IMR-90 (cell line): ENCODE data around the gene DDX59. TPM values are rescaled to one million over a fixed set of nuclear protein-coding genes. Genes with fewer than 3 reads are reported as not detected.

Experiments used
- ATAC-seq: fragments of 200-7000 bp; cut with Tn5 transposase; 2 replicates; pipeline ENCODE4 v1.9.1; 2020; ENCODE audit warnings: low read depth, mild to moderate bottlenecking, moderate library complexity
- BruUV-seq: library from RNA; stranded (reverse); fragments of 400-500 nt; replicated peaks from 2 replicates; lab custom pipeline; 2021; lab: Mats Ljungman, UMichigan
- CTCF ChIA-PET: fragments of 300-600 bp; formaldehyde crosslinking; extraction: SDS; loops from one replicate; lab custom pipeline; 2021; ENCODE audit warnings: antibody characterized with exemption; lab: Yijun Ruan, JAX
- POLR2A ChIA-PET: fragments of 300-600 bp; sonication (Branson Sonifier 250); formaldehyde crosslinking; loops from one replicate; lab custom pipeline; 2022; ENCODE audit warnings: antibody characterized with exemption; ENCODE audit not compliant: unreplicated experiment; lab: Charles Lee
- DNase-seq: peaks from one replicate; pipeline ENCODE4 v3.0.0; 2013
- H2AFZ ChIP-seq: replicated peaks from 2 replicates; pipeline ENCODE3; 2013; ENCODE audit warnings: low read length, mild to moderate bottlenecking; ENCODE audit not compliant: poor library complexity
- H2AK5ac ChIP-seq: 2 replicates; pipeline ENCODE4 v1.6.1; 2013; ENCODE audit warnings: low read depth, low read length, inconsistent platforms
- H2AK9ac ChIP-seq: replicated peaks from 2 replicates; pipeline ENCODE3; 2013; ENCODE audit warnings: mild to moderate bottlenecking, low read depth, low read length, moderate library complexity; ENCODE audit not compliant: poor library complexity
- H2BK120ac ChIP-seq: 2 replicates; pipeline ENCODE4 v1.6.1; 2013; ENCODE audit warnings: low read depth, low read length, inconsistent platforms
- H2BK15ac ChIP-seq: 3 replicates; pipeline ENCODE4 v1.6.1; 2013; ENCODE audit warnings: low read depth, low read length, inconsistent platforms
- H2BK20ac ChIP-seq: 2 replicates; pipeline ENCODE4 v1.6.1; 2013; ENCODE audit warnings: low read depth, mild to moderate bottlenecking, inconsistent platforms, low read length, moderate library complexity
- H2BK5ac ChIP-seq: 2 replicates; pipeline ENCODE4 v1.6.1; 2013; ENCODE audit warnings: mild to moderate bottlenecking, low read depth, low read length, inconsistent platforms; ENCODE audit not compliant: poor library complexity, severe bottlenecking
- H3K14ac ChIP-seq: replicated peaks from 2 replicates; pipeline ENCODE4 v1.6.1; 2013; ENCODE audit warnings: low read depth, low read length, inconsistent platforms
- H3K18ac ChIP-seq: 2 replicates; pipeline ENCODE4 v1.6.1; 2013; ENCODE audit warnings: low read depth, low read length, control low read depth
- H3K23ac ChIP-seq: 2 replicates; pipeline ENCODE4 v1.6.1; 2013; ENCODE audit warnings: low read depth, low read length, inconsistent platforms
- H3K27ac ChIP-seq: 2 replicates; pipeline ENCODE4 v1.5.1; 2013; ENCODE audit warnings: mild to moderate bottlenecking, control low read depth, low read length; ENCODE audit not compliant: insufficient read depth
- H3K27me3 ChIP-seq: 2 replicates; pipeline ENCODE4 v1.6.1; 2013; ENCODE audit warnings: low read length; ENCODE audit not compliant: control insufficient read depth, insufficient read depth
- H3K36me3 ChIP-seq: 2 replicates; pipeline ENCODE4 v1.6.1; 2013; ENCODE audit warnings: low read length, mixed read lengths; ENCODE audit not compliant: control insufficient read depth, insufficient read depth
- H3K4ac ChIP-seq: 2 replicates; pipeline ENCODE4 v1.6.1; 2013; ENCODE audit warnings: low read depth, low read length, inconsistent platforms
- H3K4me1 ChIP-seq: 2 replicates; pipeline ENCODE4 v1.6.1; 2013; ENCODE audit warnings: low read length, mixed read lengths; ENCODE audit not compliant: control insufficient read depth, insufficient read depth
- H3K4me2 ChIP-seq: 2 replicates; pipeline ENCODE4 v1.6.1; 2013; ENCODE audit warnings: low read depth, mild to moderate bottlenecking, control low read depth, low read length, moderate library complexity
- H3K4me3 ChIP-seq: 2 replicates; pipeline ENCODE4 v1.5.1; 2013; ENCODE audit warnings: low read depth, mild to moderate bottlenecking, control low read depth, low read length, moderate library complexity; ENCODE audit not compliant: insufficient read depth
- H3K56ac ChIP-seq: 2 replicates; pipeline ENCODE4 v1.6.1; 2013; ENCODE audit warnings: low read length, inconsistent platforms; ENCODE audit not compliant: insufficient read depth; ENCODE audit errors: extremely low read depth
- H3K79me1 ChIP-seq, 2 experiments: 2 replicates each; pipeline ENCODE4 v1.6.1; 2013; ENCODE audit warnings: low read length in 2 of 2, inconsistent platforms in 1 of 2, low read depth in 1 of 2
- H3K9ac ChIP-seq: 2 replicates; pipeline ENCODE4 v1.6.1; 2013; ENCODE audit warnings: low read depth, low read length, control low read depth
- H3K9me1 ChIP-seq: 2 replicates; pipeline ENCODE4 v1.6.1; 2013; ENCODE audit warnings: low read length, inconsistent platforms; ENCODE audit not compliant: insufficient read depth
- H3K9me3 ChIP-seq: 2 replicates; pipeline ENCODE4 v1.6.1; 2013; ENCODE audit warnings: low read length; ENCODE audit not compliant: control insufficient read depth, insufficient read depth
- H4K20me1 ChIP-seq: 2 replicates; pipeline ENCODE4 v1.6.1; 2013; ENCODE audit warnings: low read length, inconsistent platforms; ENCODE audit not compliant: insufficient read depth
- H4K5ac ChIP-seq: 2 replicates; pipeline ENCODE4 v1.6.1; 2013; ENCODE audit warnings: mild to moderate bottlenecking, low read depth, low read length, control low read depth
- H4K8ac ChIP-seq, 2 experiments: 2 replicates each; pipeline ENCODE4 v1.6.1; 2013; ENCODE audit warnings: low read depth in 2 of 2, low read length in 2 of 2, control low read depth in 1 of 2, inconsistent platforms in 1 of 2
- H4K91ac ChIP-seq: 2 replicates; pipeline ENCODE4 v1.6.1; 2013; ENCODE audit warnings: low read depth, low read length, inconsistent platforms; ENCODE audit not compliant: insufficient read depth
- BHLHE40 ChIP-seq: fragments of 150-350 bp; IDR thresholded peaks from 2 replicates; pipeline ENCODE4 v1.6.1; 2016; ENCODE audit warnings: mild to moderate bottlenecking, low read depth, low read length
- CEBPB ChIP-seq: IDR thresholded peaks from 2 replicates; pipeline ENCODE4 v1.6.1; 2012; ENCODE audit warnings: low read depth, low read length, improper control_type of control experiment
- CHD1 ChIP-seq: IDR thresholded peaks from 2 replicates; pipeline ENCODE4 v1.6.1; 2012; ENCODE audit warnings: low read depth, low read length, improper control_type of control experiment
- CTCF ChIP-seq: conservative IDR thresholded peaks from 2 replicates; pipeline ENCODE4 v1.5.1; 2012; ENCODE audit warnings: mild to moderate bottlenecking, low read depth, low read length, improper control_type of control experiment
- ELK1 ChIP-seq: fragments of 150-350 bp; IDR thresholded peaks from 2 replicates; pipeline ENCODE4 v1.6.1; 2016; ENCODE audit warnings: low read depth, mild to moderate bottlenecking, low read length, moderate library complexity, borderline replicate concordance
- FOS ChIP-seq: fragments of 150-350 bp; IDR thresholded peaks from 2 replicates; pipeline ENCODE4 v1.6.1; 2016; ENCODE audit warnings: low read depth, low read length
- MAFK ChIP-seq: IDR thresholded peaks from 2 replicates; pipeline ENCODE4 v1.6.1; 2012; ENCODE audit warnings: low read depth, low read length, improper control_type of control experiment
- MAZ ChIP-seq: IDR thresholded peaks from 2 replicates; pipeline ENCODE4 v1.6.1; 2012; ENCODE audit warnings: low read depth, mild to moderate bottlenecking, low read length, improper control_type of control experiment, moderate library complexity, borderline replicate concordance
- MXI1 ChIP-seq: IDR thresholded peaks from 2 replicates; pipeline ENCODE4 v1.6.1; 2012; ENCODE audit warnings: low read depth, mild to moderate bottlenecking, low read length, moderate library complexity, borderline replicate concordance
- NFE2L2 ChIP-seq: fragments of 150-350 bp; IDR thresholded peaks from 2 replicates; pipeline ENCODE4 v1.6.1; 2016; ENCODE audit warnings: low read depth, mild to moderate bottlenecking, low read length
- POLR2A ChIP-seq: IDR thresholded peaks from 2 replicates; pipeline ENCODE4 v1.6.1; 2012; ENCODE audit warnings: mild to moderate bottlenecking, low read depth, low read length
- RAD21 ChIP-seq: IDR thresholded peaks from 2 replicates; pipeline ENCODE4 v1.6.1; 2012; ENCODE audit warnings: low read length, improper control_type of control experiment
- RCOR1 ChIP-seq: IDR thresholded peaks from 2 replicates; pipeline ENCODE4 v1.6.1; 2012; ENCODE audit warnings: mild to moderate bottlenecking, low read length, improper control_type of control experiment; ENCODE audit not compliant: insufficient replicate concordance
- RFX5 ChIP-seq: IDR thresholded peaks from 2 replicates; pipeline ENCODE4 v1.8.0; 2012; ENCODE audit warnings: low read depth, mild to moderate bottlenecking, low read length, moderate library complexity
- SMC3 ChIP-seq: fragments of 150-350 bp; IDR thresholded peaks from 2 replicates; pipeline ENCODE4 v1.6.1; 2016; ENCODE audit warnings: low read depth, mild to moderate bottlenecking, antibody characterized with exemption, low read length, moderate library complexity
- USF2 ChIP-seq: fragments of 150-350 bp; IDR thresholded peaks from 2 replicates; pipeline ENCODE4 v1.6.1; 2017; ENCODE audit warnings: mild to moderate bottlenecking, antibody characterized with exemption, low read length, low read depth
- WGBS, 2 experiments: methylation state at CpG; one replicate each; pipeline versions ENCODE4 v1.1.5 to v1.1.7; 2013; ENCODE audit warnings: missing lambda C conversion rate in 2 of 2; ENCODE audit not compliant: insufficient read length in 1 of 2; ENCODE audit errors: extremely low coverage in 2 of 2; 5-methylcytosine and 5-hydroxymethylcytosine counted together
- dilution Hi-C: fragments of 300-500 bp; cut with HindIII; formaldehyde crosslinking; loops from one replicate; pipeline ENCODE4 v1.14.3; 2018; ENCODE audit warnings: low sequenced_read_pairs; ENCODE audit not compliant: unreplicated experiment
- in situ Hi-C: fragments of 300-500 bp; cut with MboI; formaldehyde crosslinking; loops from 3 replicates; pipeline ENCODE4 v1.14.3; 2019; ENCODE audit warnings: low sequenced_read_pairs, inconsistent platforms, mixed read lengths
- intact Hi-C: fragments of 100-400 bp; cut with micrococcal nuclease; formaldehyde crosslinking; loops from 2 replicates; pipeline ENCODE4 v1.10.0; 2022
- polyA plus RNA-seq, 3 experiments: library from polyadenylated mRNA; depleted of rRNA; stranded (reverse); fragments of >200 nt; gene quantifications; 2 replicates each; pipeline ENCODE4 v1.2.3, GENCODE V29; 2012; ENCODE audit warnings: low replicate concordance in 1 of 3
- total RNA-seq: library from RNA; depleted of rRNA; stranded (reverse); fragments of >200 nt; gene quantifications from 2 replicates; pipeline ENCODE4 v1.2.3, GENCODE V29; 2012

Gene DDX59
- total and polyA plus RNA-seq, 2 of the 4 experiments (the other 2 are of a cell fraction): 8.6 to 9.1 TPM

DNA sequence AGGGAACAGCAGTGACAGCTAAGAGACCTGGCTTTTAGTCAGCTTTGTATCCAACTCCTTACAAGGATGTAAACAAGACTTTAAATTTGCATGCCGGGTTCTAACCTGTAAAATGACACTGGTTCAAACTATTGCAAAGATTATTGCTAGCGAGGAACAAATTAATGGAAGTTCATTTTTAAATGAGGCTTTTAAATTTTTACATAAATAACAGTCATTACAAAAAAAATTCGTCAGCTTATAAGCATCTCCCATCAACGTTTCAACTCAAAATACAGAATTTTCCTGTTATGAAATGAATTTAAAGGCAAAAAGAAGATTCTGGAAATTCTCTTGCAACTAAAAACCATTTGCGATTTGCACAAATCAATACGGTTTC lies 49.8 kb downstream of the DDX59 start:
- Histone ChIP-seq H3K14ac (no peak overlapping the region), H2BK5ac (no peak overlapping the region), H3K18ac (no peak overlapping the region), H3K56ac (0 out of 2 replicates have a peak overlapping the region, but pooled peaks have one; percentile 9), H2BK120ac (no peak overlapping the region), H2BK15ac (no peak overlapping the region), H3K9me3 (no peaks in the 10 kb centered on the region), H3K4me2 (peak overlapping the region; percentile 57), H4K20me1 (no peaks in the 10 kb centered on the region), H3K27ac (no peak overlapping the region), H3K27me3 (no peaks in the 10 kb centered on the region), H4K91ac (no peak overlapping the region), H2AK9ac (no peak overlapping the region), H3K36me3 (no peaks in the 10 kb centered on the region), H2BK20ac (no peak overlapping the region), H4K5ac (no peak overlapping the region), H3K79me1 (peaks cover 22 to 28% of the 10 kb centered on the region in 2 experiments), H4K8ac (no peak overlapping the region), H3K4me1 (no peaks in the 10 kb centered on the region), H3K9me1 (no peaks in the 10 kb centered on the region), H3K4ac (no peak overlapping the region), H2AFZ (no peak overlapping the region), H3K23ac (peak overlapping the region; percentile 29; the same call in 1 of the 2 replicates), H3K4me3 (peak overlapping the region; percentile 88), H2AK5ac (no peak overlapping the region), H3K9ac (peak overlapping the region; percentile 56; the same call in 1 of the 2 replicates)
- CTCF ChIA-PET: no interaction called here
- DNase-seq: no peak
- TF ChIP-seq CEBPB (no peak), CTCF (no peak), SMC3 (no peak), RCOR1 (no peak), MAZ (no peak), MAFK (no peak), RAD21 (no peak), RFX5 (no peak), USF2 (no peak), BHLHE40 (no peak), MXI1 (no peak), CHD1 (no peak), NFE2L2 (no peak), FOS (no peak), POLR2A (no peak), ELK1 (no peak)
- no TSS peak for BruUV-seq
- dilution Hi-C loops (no loop called here), intact Hi-C loops (loop anchor here (1.0 to 10.0 kb wide), 3 partner anchors 218 to 423 kb away; no protein-coding TSS in a partner anchor), in situ Hi-C loops (loop anchor here (10.0 kb wide), 1 partner anchor 425 kb away; no protein-coding TSS in a partner anchor)
- POLR2A ChIA-PET: no interaction called here
- WGBS, 2 experiments: no CpG with 5 or more reads among the region's 6 CpGs
- no peak for ATAC-seq
